GF-D8 (cell line): ENCODE measurements around the gene ROCK2.
A peak's percentile ranks its signal among the peaks of the same experiment; 100 is the strongest.
"Not testable (repeated sequence)": the region's sequence is repeated elsewhere in the genome, so short reads cannot be mapped to it uniquely, and the experiment has no call there.

Experiments
- DNase-seq: peaks from one replicate; lab custom pipeline; 2025; lab: John Stamatoyannopoulos, UW

Gene ROCK2

GRCh38 chr2:11177871-11178690 is 166.4 kb downstream of the ROCK2 start:
- DNase-seq, result no peak

GRCh38 chr2:11175293-11175795 is 169.1 kb downstream of the ROCK2 start:
- DNase-seq, result peak; percentile 66

DNA sequence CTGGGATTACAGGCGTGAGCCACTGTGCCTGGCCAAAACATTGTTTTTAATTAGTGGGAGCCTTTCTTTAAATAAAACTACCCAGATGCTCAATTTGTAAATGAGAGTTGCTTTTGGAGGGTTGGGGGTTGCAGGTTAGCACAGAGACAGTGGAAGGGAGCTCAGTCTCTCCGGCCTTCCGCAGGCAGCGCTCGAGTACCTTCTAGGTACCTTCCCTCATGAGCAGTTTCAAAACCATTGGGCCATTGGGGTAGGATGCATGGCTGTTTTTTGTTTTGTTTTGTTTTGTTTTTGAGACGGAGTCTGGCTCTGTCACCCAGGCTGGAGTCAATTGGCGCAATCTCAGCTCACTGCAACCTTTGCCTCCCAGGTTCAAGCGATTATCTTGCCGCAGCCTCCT is 170.2 kb downstream of the ROCK2 start:
- DNase-seq, result no peak

- no peak for DNase-seq
Measured at GRCh38 chr2:11169333-11169732, 175.1 kb downstream of the ROCK2 start.

DNA sequence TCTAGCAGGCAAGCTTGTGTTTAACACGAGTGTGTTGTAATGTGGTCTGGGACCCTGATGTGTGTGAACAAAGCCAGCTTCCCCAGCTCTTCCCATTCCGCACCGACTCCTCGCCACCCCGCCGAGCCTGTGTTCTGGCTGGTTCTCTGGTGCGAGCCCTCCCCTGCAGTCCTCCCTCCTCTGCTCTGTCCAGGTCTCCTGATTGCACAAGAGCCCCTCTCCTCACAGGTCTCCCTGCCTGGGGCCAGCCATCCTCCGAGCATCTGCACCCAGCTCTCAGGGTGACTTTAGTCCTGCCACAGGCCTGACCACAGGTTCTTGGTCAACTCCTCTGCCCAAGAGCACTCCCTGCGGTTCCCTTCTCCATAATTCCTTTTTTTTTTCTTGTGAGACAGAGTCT is 175.9 kb downstream of the ROCK2 start:
- no peak for DNase-seq

DNA sequence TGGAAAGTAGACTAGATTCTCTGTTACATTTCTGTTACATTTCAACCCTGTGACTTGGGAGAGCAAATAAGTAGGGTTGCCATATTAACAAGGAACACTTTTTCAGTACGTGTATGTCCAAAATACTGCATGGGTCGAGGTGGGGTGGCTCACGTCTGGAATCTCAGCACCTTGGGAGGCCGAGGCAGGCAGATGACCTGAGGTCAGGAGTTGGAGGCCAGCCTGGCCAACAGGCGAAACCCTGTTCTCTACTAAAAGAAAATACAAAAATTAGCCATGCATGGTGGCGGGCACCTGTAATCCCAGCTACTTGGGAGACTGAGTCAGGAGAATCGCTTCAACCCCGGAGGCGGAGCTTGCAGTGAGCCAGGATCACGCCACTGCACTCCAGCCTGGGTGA is 178.0 kb downstream of the ROCK2 start:
- DNase-seq, result no peak

DNA sequence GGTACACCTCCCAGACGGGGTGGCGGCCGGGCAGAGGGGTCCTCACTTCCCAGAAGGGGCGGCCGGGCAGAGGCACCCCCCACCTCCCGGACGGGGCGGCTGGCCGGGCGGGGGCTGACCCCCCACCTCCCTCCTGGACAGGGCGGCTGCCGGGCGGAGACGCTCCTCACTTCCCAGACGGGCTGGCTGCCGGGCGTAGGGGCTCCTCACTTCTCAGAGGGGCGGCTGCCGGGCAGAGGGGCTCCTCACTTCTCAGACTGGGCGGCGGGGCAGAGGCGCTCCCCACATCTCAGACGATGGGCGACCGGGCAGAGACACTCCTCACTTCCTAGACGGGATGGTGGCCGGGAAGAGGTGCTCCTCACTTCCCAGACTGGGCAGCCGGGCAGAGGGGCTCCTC is 179.4 kb downstream of the ROCK2 start:
- not testable (repeated sequence) for DNase-seq

DNA sequence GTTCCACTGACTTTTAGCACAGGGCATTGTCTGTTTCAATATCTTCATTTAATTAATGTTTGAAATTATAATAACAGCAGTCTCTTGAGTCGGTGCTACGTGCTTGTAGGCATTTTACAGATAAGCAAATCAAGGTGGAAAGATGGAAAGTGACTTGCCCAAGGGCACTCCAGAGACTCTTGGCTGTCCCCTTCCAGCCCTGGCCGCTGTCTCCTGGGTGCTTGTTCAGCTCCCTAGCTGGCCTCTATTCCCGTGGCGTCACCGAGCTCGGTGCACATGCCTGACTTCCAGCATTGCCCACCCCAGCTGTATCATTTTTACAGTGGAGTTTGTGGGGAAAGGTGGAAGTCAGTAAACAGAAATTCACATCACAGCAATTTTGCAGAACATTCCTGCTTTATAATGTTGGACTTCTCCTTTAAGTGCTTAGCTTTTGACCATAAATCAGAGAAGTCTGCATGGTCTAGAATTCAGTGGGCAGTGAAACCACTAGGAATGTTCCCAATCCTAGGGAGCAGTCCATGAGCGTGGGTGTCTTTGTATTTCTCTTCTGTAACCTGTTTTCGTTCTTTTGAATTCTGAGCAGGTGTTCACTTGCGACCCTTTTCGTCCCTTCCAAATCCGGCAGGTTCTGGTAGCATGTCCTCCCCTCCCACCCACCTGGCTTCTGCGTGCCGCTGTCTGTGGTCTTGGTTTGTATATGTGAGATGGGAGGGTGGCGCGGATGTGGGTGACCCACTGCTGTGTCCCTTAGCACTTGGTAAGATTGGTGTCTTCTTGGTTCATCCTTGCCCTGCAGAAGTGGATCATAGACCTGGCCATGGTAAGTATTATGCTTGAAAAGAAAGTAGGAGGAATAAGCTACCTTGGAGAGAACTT is 180.8 kb downstream of the ROCK2 start:
- no peak for DNase-seq

GRCh38 chr2:11161747-11162146 is 182.7 kb downstream of the ROCK2 start:
- no peak for DNase-seq

- DNase-seq, result no peak
Measured at GRCh38 chr2:11160731-11161455, 183.5 kb downstream of the ROCK2 start.

GRCh38 chr2:11160256-11160655 is 184.2 kb downstream of the ROCK2 start:
- no peak for DNase-seq

- no peak for DNase-seq
Measured at GRCh38 chr2:11159574-11160170, 184.8 kb downstream of the ROCK2 start.

DNA sequence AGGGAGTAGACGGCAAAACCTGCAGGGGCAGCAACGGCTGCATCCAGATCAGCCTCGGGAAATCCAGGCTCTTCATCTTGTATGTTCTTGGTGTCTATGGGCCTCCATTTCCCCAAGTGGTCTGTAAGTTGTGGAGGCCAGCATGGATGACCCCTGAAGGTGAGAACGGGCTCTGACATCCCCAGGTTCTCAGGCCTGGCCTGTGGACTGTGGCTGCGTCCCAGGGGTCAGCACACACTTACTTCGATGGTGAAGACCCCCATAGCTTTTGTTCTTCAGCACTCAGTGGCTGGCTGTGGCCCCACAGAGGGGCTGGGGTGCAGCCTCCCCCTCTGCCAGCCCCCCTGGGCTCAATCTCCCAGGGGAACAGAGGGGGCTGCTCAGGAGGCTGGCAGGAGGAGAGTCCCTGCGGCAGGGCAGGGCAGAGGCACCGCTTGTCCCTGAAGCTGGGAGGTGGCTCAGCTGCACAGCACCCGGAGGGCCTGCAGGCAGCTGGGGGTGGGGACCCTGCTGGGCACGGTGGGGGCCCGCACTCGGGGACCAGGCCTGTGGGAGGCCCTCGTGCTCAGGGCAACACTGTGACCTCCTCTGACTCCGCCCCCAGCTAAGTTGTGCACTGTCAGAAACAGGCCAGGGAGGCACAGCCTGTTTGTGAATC is 185.4 kb downstream of the ROCK2 start:
- DNase-seq, result no peak

GRCh38 chr2:11157731-11158130 is 186.7 kb downstream of the ROCK2 start:
- no peak for DNase-seq

DNA sequence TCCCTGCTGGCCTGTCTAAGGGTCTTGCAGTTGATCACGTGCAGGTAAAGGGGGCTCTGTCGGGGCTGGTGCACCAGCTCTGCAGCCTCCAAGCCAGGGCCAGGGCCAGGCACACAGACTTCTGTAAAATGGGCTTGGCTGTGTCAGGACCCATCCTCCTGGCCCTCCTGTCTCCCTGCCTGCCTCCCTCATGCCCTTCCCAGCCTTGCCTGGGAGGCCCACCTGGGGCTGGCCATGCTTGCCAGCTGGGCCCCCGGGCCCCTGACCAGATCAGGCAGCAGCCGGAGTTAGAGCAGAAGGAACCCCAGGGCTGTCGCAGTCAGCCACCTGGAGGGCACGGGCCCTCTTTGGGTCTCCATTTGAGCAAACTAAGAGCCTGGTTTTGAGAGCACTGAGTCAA is 187.1 kb downstream of the ROCK2 start:
- no peak for DNase-seq

GRCh38 chr2:11156396-11157075 is 187.9 kb downstream of the ROCK2 start:
- no peak for DNase-seq

GRCh38 chr2:11155381-11156035 is 188.9 kb downstream of the ROCK2 start, which contains the start of gene SLC66A3:
SLC66A3 (plus strand) TSS chr2:11155467; CDS start chr2:11155547, 80 bp downstream.
- DNase-seq, result peak; percentile 80

GRCh38 chr2:11154923-11155380 is 189.5 kb downstream of the ROCK2 start:
- peak; percentile 80 for DNase-seq

DNA sequence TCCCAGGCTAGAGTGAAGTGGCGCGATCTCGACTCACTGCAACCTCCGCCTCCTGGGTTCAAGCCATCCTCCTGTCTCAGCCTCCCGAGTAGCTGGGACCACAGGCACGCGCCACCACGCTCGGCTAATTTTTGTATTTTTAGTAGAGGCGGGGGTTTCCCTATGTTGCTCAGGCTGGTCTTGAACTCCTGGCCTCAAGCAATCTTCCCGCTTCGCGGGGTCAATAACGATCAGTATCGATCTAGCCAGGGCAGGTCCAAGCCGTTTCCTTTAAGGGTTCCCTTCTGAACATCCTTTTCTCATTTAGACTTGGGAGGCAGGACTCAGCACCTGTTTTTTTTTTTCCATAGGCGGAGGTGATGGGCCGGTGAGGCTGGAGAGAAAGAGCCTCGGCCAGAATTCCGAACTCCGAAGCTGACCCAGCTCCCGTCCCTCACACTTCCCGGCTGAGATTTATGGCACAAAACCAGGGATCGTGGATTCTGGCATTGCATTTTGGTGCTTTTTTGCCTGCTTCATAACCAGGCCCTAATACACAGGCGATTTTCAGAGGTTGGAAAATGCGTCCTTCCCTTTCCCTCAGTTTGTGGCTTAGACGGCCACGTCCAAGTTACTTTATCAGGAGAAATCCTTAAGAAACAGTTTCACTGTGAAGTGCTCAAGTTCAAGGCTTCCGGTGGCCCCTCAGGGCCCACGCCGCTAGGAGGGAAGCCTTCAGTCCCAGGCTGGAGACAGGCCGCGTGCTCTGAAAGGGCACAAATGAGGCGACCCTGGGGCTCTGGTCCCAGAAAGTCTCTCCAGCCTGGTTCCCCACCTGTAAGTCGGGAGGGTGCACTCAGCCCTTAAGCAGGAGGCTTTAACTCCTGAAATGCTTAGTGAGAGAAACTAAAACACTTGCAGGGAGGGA is 190.2 kb downstream of the ROCK2 start:
- DNase-seq, result no peak
